ENCODE results near the gene YOD1. TPM values are rescaled to one million over a fixed set of nuclear protein-coding genes. Genes with fewer than 3 reads are reported as not detected.

Gene YOD1
- total RNA-seq, 1 donor, result 16.0 TPM

- DNase-seq (ENCODE audit: low read depth), result no peak
- TF ChIP-seq, protein P1, sequence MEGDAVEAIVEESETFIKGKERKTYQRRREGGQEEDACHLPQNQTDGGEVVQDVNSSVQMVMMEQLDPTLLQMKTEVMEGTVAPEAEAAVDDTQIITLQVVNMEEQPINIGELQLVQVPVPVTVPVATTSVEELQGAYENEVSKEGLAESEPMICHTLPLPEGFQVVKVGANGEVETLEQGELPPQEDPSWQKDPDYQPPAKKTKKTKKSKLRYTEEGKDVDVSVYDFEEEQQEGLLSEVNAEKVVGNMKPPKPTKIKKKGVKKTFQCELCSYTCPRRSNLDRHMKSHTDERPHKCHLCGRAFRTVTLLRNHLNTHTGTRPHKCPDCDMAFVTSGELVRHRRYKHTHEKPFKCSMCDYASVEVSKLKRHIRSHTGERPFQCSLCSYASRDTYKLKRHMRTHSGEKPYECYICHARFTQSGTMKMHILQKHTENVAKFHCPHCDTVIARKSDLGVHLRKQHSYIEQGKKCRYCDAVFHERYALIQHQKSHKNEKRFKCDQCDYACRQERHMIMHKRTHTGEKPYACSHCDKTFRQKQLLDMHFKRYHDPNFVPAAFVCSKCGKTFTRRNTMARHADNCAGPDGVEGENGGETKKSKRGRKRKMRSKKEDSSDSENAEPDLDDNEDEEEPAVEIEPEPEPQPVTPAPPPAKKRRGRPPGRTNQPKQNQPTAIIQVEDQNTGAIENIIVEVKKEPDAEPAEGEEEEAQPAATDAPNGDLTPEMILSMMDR (IDR thresholded peaks at IDR 0.05; ENCODE audit: insufficient read depth, low read depth, low read length), result no peak
These were observed 32.3 kb downstream of the YOD1 start for GRCh38 chr1:207018707-207019106.

GRCh38 chr1:207017615-207018559 is 33.1 kb downstream of the YOD1 start:
- TF ChIP-seq, protein P1 (IDR thresholded peaks at IDR 0.05; ENCODE audit: insufficient read depth, low read depth, low read length), result no peak
- H3K4me3 ChIP-seq (ENCODE audit: low read depth, low read length), result no peak overlapping the region
- no peak for DNase-seq (ENCODE audit: low read depth)

More at GRCh38 chr1:207018707-207019106, 32.3 kb downstream of the YOD1 start:
- no peak overlapping the region for H3K4me3 ChIP-seq (ENCODE audit: low read depth, low read length)

GRCh38 chr1:207015791-207016190 is 35.2 kb downstream of the YOD1 start:
- no peak overlapping the region for H3K4me3 ChIP-seq (ENCODE audit: low read depth, low read length)
- no peak for DNase-seq (ENCODE audit: low read depth)
- TF ChIP-seq, protein P1 (IDR thresholded peaks at IDR 0.05; ENCODE audit: insufficient read depth, low read depth, low read length), result no peak

GRCh38 chr1:207014728-207015127 is 36.3 kb downstream of the YOD1 start:
- no peak for DNase-seq (ENCODE audit: low read depth)
- TF ChIP-seq, protein P1 (IDR thresholded peaks at IDR 0.05; ENCODE audit: insufficient read depth, low read depth, low read length), result no peak
- no peak overlapping the region for H3K4me3 ChIP-seq (ENCODE audit: low read depth, low read length)

GRCh38 chr1:207013321-207014085 is 37.5 kb downstream of the YOD1 start:
- DNase-seq (ENCODE audit: low read depth), result no peak
- no peak overlapping the region for H3K4me3 ChIP-seq (ENCODE audit: low read depth, low read length)
- TF ChIP-seq, protein P1 (IDR thresholded peaks at IDR 0.05; ENCODE audit: insufficient read depth, low read depth, low read length), result no peak

GRCh38 chr1:207010726-207011125 is 40.3 kb downstream of the YOD1 start:
- no peak for DNase-seq (ENCODE audit: low read depth)

More at GRCh38 chr1:207010726-207011125, 40.3 kb downstream of the YOD1 start:
- TF ChIP-seq, protein P1 (IDR thresholded peaks at IDR 0.05; ENCODE audit: insufficient read depth, low read depth, low read length), result no peak
- H3K4me3 ChIP-seq (ENCODE audit: low read depth, low read length), result no peak overlapping the region
